Measurements from ENCODE around the gene PBX4. TPM values are rescaled to one million over a fixed set of nuclear protein-coding genes. Genes with fewer than 3 reads are reported as not detected.
A peak's percentile ranks its signal among the peaks of the same experiment; 100 is the strongest.

The PBX4 gene
- total and polyA plus RNA-seq, 2 of the 8 experiments (the other 6 are each of a cell fraction or from before 2014, with no cell fraction given): 3.4 to 3.8 TPM

- Histone ChIP-seq H3K23me2 (ENCODE audit: low read depth, low read length) (peaks cover 4% of the 10 kb centered on the region; the same call in 1 of the 2 replicates), H4K8ac (ENCODE audit: extremely low read depth, insufficient read depth, low read length) (peak within 1 kb of the TSS; percentile 98), H3K36me3 (ENCODE audit: control insufficient read depth in 2 of 4, insufficient read depth in 4 of 4, low read length in 3 of 4) (peaks cover 4 to 19% (median 9%) of the 10 kb centered on the region in 4 experiments; a peak in 6 of 8 replicates), H3K23ac (ENCODE audit: insufficient read length) (no peak within 1 kb of the TSS), H3K79me1 (ENCODE audit: low read depth, low read length) (peaks cover 7% of the 10 kb centered on the region), H3K56ac (replicated peaks; ENCODE audit: insufficient read length, low read depth, low read length) (peak within 1 kb of the TSS; percentile 73), H3K4me2 (ENCODE audit: insufficient read depth in 1 of 2, low read depth in 2 of 2, low read length in 2 of 2) (peak within 1 kb of the TSS; percentile 61 to 83), H3K4me3 (ENCODE audit: extremely low read depth in 1 of 4, insufficient read depth in 2 of 4, low read depth in 3 of 4, low read length in 4 of 4) (peak within 1 kb of the TSS; percentile 68 to 87 (median 85)), H3K14ac (ENCODE audit: insufficient read length) (peak within 1 kb of the TSS; percentile 27), H4K5ac (ENCODE audit: insufficient read length, low read depth, low read length) (peak within 1 kb of the TSS; percentile 81), H3K9me3 (ENCODE audit: insufficient read depth in 2 of 2, low read depth in 1 of 2, low read length in 1 of 2) (no peaks in the 10 kb centered on the region), H2BK120ac (replicated peaks; ENCODE audit: low read depth, low read length) (no peak within 1 kb of the TSS), H3K27me3 (replicated peaks in 1 of 4; ENCODE audit: control insufficient read depth in 3 of 4, extremely low read depth in 1 of 4, insufficient read depth in 3 of 4, low read length in 3 of 4) (no peaks in the 10 kb centered on the region; a peak in 1 of 7 replicates), H2BK20ac (ENCODE audit: low read length) (no peak within 1 kb of the TSS), H3K18ac (ENCODE audit: extremely low read depth, low read length) (peak within 1 kb of the TSS; percentile 93), H4K91ac (replicated peaks; ENCODE audit: insufficient read length, low read length) (peak within 1 kb of the TSS; percentile 73), H2BK15ac (ENCODE audit: low read length) (0 out of 2 replicates have a peak within 1 kb of the TSS, but pooled peaks have one; percentile 81), H4K20me1 (replicated peaks in 1 of 2; ENCODE audit: control insufficient read depth in 1 of 2, insufficient read depth in 2 of 2, low read length in 2 of 2) (peaks cover 0 to 7% of the 10 kb centered on the region in 2 experiments), H3K27ac (ENCODE audit: low read depth, low read length) (peak within 1 kb of the TSS; percentile 57; the same call in 1 of the 2 replicates), H3K4me1 (replicated peaks in 1 of 4; ENCODE audit: control insufficient read depth in 3 of 4, insufficient read depth in 4 of 4, low read length in 3 of 4) (peaks cover 0 to 2% (median 0%) of the 10 kb centered on the region in 4 experiments; a peak in 1 of 7 replicates), H3K9ac (replicated peaks in 1 of 4; ENCODE audit: extremely low read depth in 1 of 4, low read depth in 3 of 4, low read length in 3 of 4) (peak within 1 kb of the TSS; percentile 66 to 82 (median 78)), H3K4ac (replicated peaks; ENCODE audit: insufficient read length, low read depth, low read length) (peak within 1 kb of the TSS; percentile 75), H3K79me2 (ENCODE audit: control insufficient read depth in 1 of 2, insufficient read depth in 2 of 2, low read length in 2 of 2) (peaks cover 0 to 39% of the 10 kb centered on the region in 2 experiments; a peak in 2 of 4 replicates), H2AK5ac (ENCODE audit: low read depth, low read length) (0 out of 2 replicates have a peak within 1 kb of the TSS, but pooled peaks have one; percentile 5), H2BK12ac (ENCODE audit: low read depth, low read length) (peak within 1 kb of the TSS; percentile 75; the same call in 1 of the 2 replicates), H2AFZ (ENCODE audit: low read length) (peak within 1 kb of the TSS; percentile 78; the same call in 1 of the 2 replicates), H2BK5ac (ENCODE audit: low read depth, low read length) (peak within 1 kb of the TSS; percentile 83)
- ChIA-PET POLR2A (ENCODE audit: partially characterized antibody) (interaction anchor here (0.6 to 6.7 kb wide), 22 partner anchors 8 to 1079 kb away, joined by 3 to 34 read pairs (median 4); partner anchors contain the start of genes CILP2, GATAD2A and YJEFN3), CTCF (ENCODE audit: partially characterized antibody) (interaction anchor here (0.6 to 3.2 kb wide), 10 partner anchors 14 to 600 kb away, joined by 3 to 10 read pairs (median 4); no protein-coding TSS in a partner anchor)
- WGBS, 2 experiments (ENCODE audit: extremely low coverage in 1 of 2, insufficient coverage in 1 of 2, insufficient read length in 1 of 2, insufficient replicate concordance in 2 of 2, low coverage in 1 of 2, low lambda C conversion rate in 2 of 2, missing lambda C conversion rate in 1 of 2): 12% methylated on average over 61 of the region's 61 CpGs; no CpG with 5 or more reads in 1 of the 2 experiments
- peak; percentile 55 for FAIRE-seq
- DNase-seq (ENCODE audit: low read depth in 1 of 2, low spot score in 2 of 2): peak; percentile 70 to 98
- no peak for TF ChIP-seq RFX5 (IDR thresholded peaks at IDR 0.05; ENCODE audit: borderline replicate concordance, low read depth, low read length)
- no peak for TF ChIP-seq BACH1 (IDR thresholded peaks at IDR 0.05; ENCODE audit: low read length)
- TF ChIP-seq ATF3 (IDR thresholded peaks at IDR 0.05; ENCODE audit: insufficient read depth, low read depth, low read length): no peak
- TF ChIP-seq E2F6 (IDR thresholded peaks at IDR 0.05): peak; percentile 75
- peak; percentile 91 for TF ChIP-seq PHF8 (conservative IDR thresholded peaks at IDR 0.05; ENCODE audit: low read depth, low read length)
- TF ChIP-seq TAF7 (optimal IDR thresholded peaks at IDR 0.05; ENCODE audit: borderline replicate concordance, low read depth, low read length): no peak
- no peak for TF ChIP-seq BCL11A (IDR thresholded peaks at IDR 0.05; ENCODE audit: low read depth in 2 of 2, low read length in 2 of 2)
- TF ChIP-seq RNF2 (IDR thresholded peaks at IDR 0.05; ENCODE audit: borderline replicate concordance, low read depth, low read length, missing control alignments, poor library complexity, severe bottlenecking): no peak
Observed at GRCh38 chr19:19515642-19516519, 102.6 kb downstream of the PBX4 start, which contains the start of gene NDUFA13. Gene NDUFA13, plus strand, starts transcription at chr19:19516225. Its CDS starts 14 bp downstream, at chr19:19516239.
